ENCODE data around the gene RCSD1.

RCSD1 gene

GRCh38 chr1:167678422-167678821 is 48.4 kb downstream of the RCSD1 start:
- H4K20me1 ChIP-seq (ENCODE audit: insufficient read depth, low read length, poor library complexity, severe bottlenecking): no peaks in the 10 kb centered on the region
- no peak overlapping the region for H3K4me2 ChIP-seq (ENCODE audit: low read depth, low read length, poor library complexity, severe bottlenecking)
- peaks cover 6% of the 10 kb centered on the region; the same call in 1 of the 2 replicates for H3K36me3 ChIP-seq (ENCODE audit: insufficient read depth, low read length)
- no peaks in the 10 kb centered on the region for H3K9me3 ChIP-seq (ENCODE audit: insufficient read depth, low read depth, low read length)
- H3K27me3 ChIP-seq (ENCODE audit: insufficient read depth, low read length, poor library complexity, severe bottlenecking): no peaks in the 10 kb centered on the region
- no peak overlapping the region for H3K9ac ChIP-seq (ENCODE audit: low read depth, low read length, poor library complexity, severe bottlenecking)
- no peaks in the 10 kb centered on the region for H3F3A ChIP-seq (ENCODE audit: low read depth)
- H3K4me3 ChIP-seq (ENCODE audit: low read length, poor library complexity, severe bottlenecking): no peak overlapping the region
- H3K4me1 ChIP-seq (ENCODE audit: insufficient read depth, low read length, poor library complexity, severe bottlenecking): peaks cover 22% of the 10 kb centered on the region
- H2AFZ ChIP-seq (ENCODE audit: low read length): no peak overlapping the region
- no peaks in the 10 kb centered on the region for H3K79me2 ChIP-seq (ENCODE audit: insufficient read depth, low read length)
- H3K9me2 ChIP-seq (replicated peaks; ENCODE audit: low read depth, low read length): no peaks in the 10 kb centered on the region
- TF ChIP-seq CTCF (conservative IDR thresholded peaks at IDR 0.05; ENCODE audit: low read length): no peak
- TF ChIP-seq EZH2phosphoT487 (IDR thresholded peaks at IDR 0.05; ENCODE audit: borderline replicate concordance): no peak

DNA sequence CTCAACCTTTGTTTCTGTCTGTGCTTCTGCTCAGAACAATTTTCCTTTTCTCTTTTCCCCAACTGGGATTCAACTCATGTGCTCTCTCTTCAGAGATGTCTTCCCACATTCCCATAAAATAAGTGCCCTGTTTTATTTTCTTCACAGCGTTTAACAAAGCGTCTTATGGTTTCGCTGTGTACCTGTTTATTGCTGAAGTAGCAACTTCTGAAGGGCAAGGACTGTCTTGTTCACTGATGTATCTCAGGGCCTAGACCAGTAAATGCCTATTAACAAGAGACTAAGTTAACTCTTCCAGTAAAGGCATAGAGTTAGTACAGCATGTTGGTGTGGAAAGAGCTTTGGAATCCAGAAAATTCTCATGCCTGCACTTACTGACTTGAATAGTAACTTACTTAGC is 48.8 kb downstream of the RCSD1 start:
- Histone ChIP-seq H3K9ac (ENCODE audit: low read depth, low read length, poor library complexity, severe bottlenecking) (no peak overlapping the region), H3K79me2 (ENCODE audit: insufficient read depth, low read length) (no peaks in the 10 kb centered on the region), H3K9me2 (replicated peaks; ENCODE audit: low read depth, low read length) (no peaks in the 10 kb centered on the region), H3K36me3 (ENCODE audit: insufficient read depth, low read length) (peaks cover 6% of the 10 kb centered on the region; the same call in 1 of the 2 replicates), H3K27me3 (ENCODE audit: insufficient read depth, low read length, poor library complexity, severe bottlenecking) (no peaks in the 10 kb centered on the region), H4K20me1 (ENCODE audit: insufficient read depth, low read length, poor library complexity, severe bottlenecking) (no peaks in the 10 kb centered on the region), H3K9me3 (ENCODE audit: insufficient read depth, low read depth, low read length) (no peaks in the 10 kb centered on the region), H3K4me3 (ENCODE audit: low read length, poor library complexity, severe bottlenecking) (no peak overlapping the region), H3K4me1 (ENCODE audit: insufficient read depth, low read length, poor library complexity, severe bottlenecking) (peaks cover 22% of the 10 kb centered on the region), H3K4me2 (ENCODE audit: low read depth, low read length, poor library complexity, severe bottlenecking) (no peak overlapping the region), H2AFZ (ENCODE audit: low read length) (no peak overlapping the region), H3F3A (ENCODE audit: low read depth) (no peaks in the 10 kb centered on the region)
- TF ChIP-seq EZH2phosphoT487 (IDR thresholded peaks at IDR 0.05; ENCODE audit: borderline replicate concordance) (no peak), CTCF (conservative IDR thresholded peaks at IDR 0.05; ENCODE audit: low read length) (no peak)

- no peak overlapping the region for H3K9ac ChIP-seq (ENCODE audit: low read depth, low read length, poor library complexity, severe bottlenecking)
- H3K9me2 ChIP-seq (replicated peaks; ENCODE audit: low read depth, low read length): no peaks in the 10 kb centered on the region
- no peaks in the 10 kb centered on the region for H3K79me2 ChIP-seq (ENCODE audit: insufficient read depth, low read length)
- H3K4me1 ChIP-seq (ENCODE audit: insufficient read depth, low read length, poor library complexity, severe bottlenecking): peaks cover 22% of the 10 kb centered on the region
- H3K36me3 ChIP-seq (ENCODE audit: insufficient read depth, low read length): peaks cover 8% of the 10 kb centered on the region; the same call in 1 of the 2 replicates
- no peaks in the 10 kb centered on the region for H4K20me1 ChIP-seq (ENCODE audit: insufficient read depth, low read length, poor library complexity, severe bottlenecking)
- H3K4me3 ChIP-seq (ENCODE audit: low read length, poor library complexity, severe bottlenecking): no peak overlapping the region
- no peaks in the 10 kb centered on the region for H3K27me3 ChIP-seq (ENCODE audit: insufficient read depth, low read length, poor library complexity, severe bottlenecking)
- no peaks in the 10 kb centered on the region for H3F3A ChIP-seq (ENCODE audit: low read depth)
- no peak overlapping the region for H2AFZ ChIP-seq (ENCODE audit: low read length)
- no peak for TF ChIP-seq CTCF (conservative IDR thresholded peaks at IDR 0.05; ENCODE audit: low read length)
- no peak for TF ChIP-seq EZH2phosphoT487 (IDR thresholded peaks at IDR 0.05; ENCODE audit: borderline replicate concordance)
- H3K4me2 ChIP-seq (ENCODE audit: low read depth, low read length, poor library complexity, severe bottlenecking): no peak overlapping the region
- no peaks in the 10 kb centered on the region for H3K9me3 ChIP-seq (ENCODE audit: insufficient read depth, low read depth, low read length)
Measured at GRCh38 chr1:167679714-167680113, 49.7 kb downstream of the RCSD1 start.
